HS-5 (cell line): ENCODE data around the gene ERCC2.
"Not testable (repeated sequence)": the region's sequence is repeated elsewhere in the genome, so short reads cannot be mapped to it uniquely, and the experiment has no call there.

Source experiments
- DNase-seq: peaks from one replicate; pipeline ENCODE4 v3.0.0-alpha.2; 2012; ENCODE audit warnings: low read depth

Gene ERCC2

GRCh38 chr19:45370410-45371204 is at the start of gene ERCC2:
ERCC2 (minus strand) TSS chr19:45370573; CDS start chr19:45370540, 33 bp downstream.
- peak; percentile 97 for DNase-seq

GRCh38 chr19:45419895-45420294 is 49.5 kb upstream of the ERCC2 start:
- DNase-seq = no peak

DNA sequence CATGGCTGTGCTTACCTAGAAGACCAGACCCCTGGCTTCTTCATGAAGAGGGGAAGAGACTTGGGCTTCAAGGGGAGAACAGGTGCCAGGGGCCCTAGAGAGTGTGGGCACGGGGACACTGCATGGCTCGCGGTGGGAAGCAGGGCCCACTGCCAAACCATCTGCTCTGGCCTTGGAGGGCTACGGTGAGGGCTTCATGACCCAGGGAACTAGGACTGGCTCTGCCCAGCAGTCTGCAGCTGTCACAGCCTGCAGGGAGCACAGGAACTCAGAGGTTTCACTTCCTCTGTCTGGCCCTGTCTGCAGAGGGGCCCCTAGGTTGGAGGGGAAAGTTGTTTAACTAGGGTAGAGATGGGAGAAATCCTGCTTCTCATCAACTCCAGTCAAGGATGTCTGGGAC is 49.0 kb upstream of the ERCC2 start:
- no peak for DNase-seq

DNA sequence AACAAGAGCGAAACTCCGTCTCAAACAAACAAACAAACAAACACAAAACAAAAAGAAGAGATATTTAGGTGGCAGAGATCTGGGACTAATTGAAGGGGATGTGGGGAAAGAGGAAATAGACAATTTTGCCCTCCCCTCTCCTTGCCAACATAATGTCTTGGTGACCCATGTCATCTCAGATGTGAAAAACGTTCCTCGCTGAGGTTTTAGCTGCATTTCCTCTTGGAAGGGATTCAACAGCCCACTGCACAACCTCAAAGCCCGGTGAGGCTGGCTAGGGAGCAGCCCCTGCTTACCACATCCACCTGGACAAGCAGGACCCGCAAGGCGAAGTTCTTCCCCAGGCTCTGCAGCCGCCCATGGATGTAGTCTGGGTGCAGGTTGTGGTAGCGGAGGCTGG is 48.4 kb upstream of the ERCC2 start:
- DNase-seq = no peak

- DNase-seq = no peak
Observed at GRCh38 chr19:45417151-45417550, 46.8 kb upstream of the ERCC2 start.

DNA sequence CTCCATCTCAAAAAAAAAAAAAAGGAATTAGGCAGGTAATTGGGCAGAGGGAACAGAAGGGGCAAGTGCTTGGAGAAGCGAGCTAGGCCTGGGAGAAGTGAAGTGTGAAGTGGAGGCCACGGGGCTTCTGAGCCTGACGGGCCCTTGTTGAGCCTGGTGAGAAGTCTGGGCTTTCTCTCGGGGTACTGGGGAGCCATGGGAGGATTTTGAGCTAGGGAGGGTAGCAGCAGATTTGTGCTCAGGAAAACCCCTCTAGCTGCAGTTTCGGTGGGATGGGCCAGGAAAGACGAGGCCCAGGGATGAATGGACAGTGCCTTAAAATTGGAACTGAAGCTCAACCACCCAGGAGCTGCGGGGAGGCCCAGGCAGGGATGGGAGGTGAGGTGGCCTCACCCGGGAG is 44.1 kb upstream of the ERCC2 start:
- no peak for DNase-seq

DNA sequence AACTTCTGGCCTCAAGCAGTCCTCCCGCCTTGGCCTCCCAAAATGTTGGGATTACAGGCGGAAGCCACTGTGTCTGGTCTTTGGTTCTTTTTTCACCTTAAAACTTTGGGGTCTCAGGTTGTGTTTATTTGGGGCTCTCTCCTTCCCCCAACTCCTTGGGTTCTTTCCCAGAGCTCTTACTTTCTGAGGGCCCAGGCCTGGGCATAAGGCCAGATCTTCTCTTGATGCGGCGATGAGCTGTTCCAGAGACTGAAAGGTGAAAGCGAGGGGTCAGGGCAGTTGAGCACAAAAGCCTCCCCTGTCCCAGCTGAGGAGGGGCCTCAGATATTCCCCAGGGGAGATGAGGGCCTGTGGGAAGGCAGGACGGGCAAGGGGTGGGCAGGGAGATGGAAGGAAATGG is 43.1 kb upstream of the ERCC2 start:
- no peak for DNase-seq

DNA sequence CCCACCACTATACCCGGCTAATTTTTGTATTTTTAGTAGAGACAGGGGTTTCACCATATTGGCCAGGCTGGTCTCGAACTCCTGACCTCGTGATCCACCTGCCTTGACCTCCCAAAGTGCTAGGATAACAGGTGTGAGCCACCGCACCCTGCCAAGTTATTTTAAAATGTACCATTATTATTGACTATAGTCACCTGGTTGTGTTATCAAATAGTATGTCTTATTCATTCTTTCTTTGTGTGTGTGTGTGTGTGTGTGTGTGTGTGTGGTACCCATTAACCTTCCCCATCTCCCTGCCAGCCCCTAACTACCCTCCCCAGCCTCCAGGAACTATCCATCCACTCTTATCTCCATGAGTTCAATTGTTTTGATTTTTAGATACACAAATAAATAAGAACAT is 40.0 kb upstream of the ERCC2 start:
- not testable (repeated sequence) for DNase-seq

GRCh38 chr19:45409557-45409920 is 39.2 kb upstream of the ERCC2 start:
- no peak for DNase-seq

DNA sequence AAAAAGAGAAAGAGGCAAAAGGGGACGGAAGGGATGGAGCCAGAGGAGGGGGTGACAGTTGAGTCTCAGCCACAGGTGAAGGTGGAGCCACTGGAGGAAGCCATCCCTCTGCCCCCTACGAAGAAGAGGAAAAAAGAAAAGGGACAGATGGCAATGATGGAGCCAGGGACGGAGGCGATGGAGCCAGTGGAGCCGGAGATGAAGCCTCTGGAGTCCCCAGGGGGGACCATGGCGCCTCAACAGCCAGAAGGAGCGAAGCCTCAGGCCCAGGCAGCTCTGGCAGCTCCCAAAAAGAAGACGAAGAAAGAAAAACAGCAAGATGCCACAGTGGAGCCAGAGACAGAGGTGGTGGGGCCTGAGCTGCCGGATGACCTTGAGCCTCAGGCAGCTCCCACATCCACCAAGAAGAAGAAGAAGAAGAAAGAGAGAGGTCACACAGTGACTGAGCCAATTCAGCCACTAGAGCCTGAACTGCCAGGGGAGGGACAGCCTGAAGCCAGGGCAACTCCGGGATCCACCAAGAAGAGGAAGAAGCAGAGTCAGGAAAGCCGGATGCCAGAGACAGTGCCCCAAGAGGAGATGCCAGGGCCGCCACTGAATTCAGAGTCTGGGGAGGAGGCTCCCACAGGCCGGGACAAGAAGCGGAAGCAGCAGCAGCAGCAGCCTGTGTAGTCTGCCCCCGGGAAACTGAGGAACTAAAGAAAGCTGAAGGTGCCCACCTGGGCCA is 38.6 kb upstream of the ERCC2 start:
- no peak for DNase-seq

GRCh38 chr19:45408121-45408520 is 37.7 kb upstream of the ERCC2 start:
- DNase-seq = no peak

- DNase-seq = not testable (repeated sequence)
Observed at GRCh38 chr19:45407585-45407984, 37.2 kb upstream of the ERCC2 start.

- no peak for DNase-seq
Observed at GRCh38 chr19:45407091-45407375, 36.7 kb upstream of the ERCC2 start.

DNA sequence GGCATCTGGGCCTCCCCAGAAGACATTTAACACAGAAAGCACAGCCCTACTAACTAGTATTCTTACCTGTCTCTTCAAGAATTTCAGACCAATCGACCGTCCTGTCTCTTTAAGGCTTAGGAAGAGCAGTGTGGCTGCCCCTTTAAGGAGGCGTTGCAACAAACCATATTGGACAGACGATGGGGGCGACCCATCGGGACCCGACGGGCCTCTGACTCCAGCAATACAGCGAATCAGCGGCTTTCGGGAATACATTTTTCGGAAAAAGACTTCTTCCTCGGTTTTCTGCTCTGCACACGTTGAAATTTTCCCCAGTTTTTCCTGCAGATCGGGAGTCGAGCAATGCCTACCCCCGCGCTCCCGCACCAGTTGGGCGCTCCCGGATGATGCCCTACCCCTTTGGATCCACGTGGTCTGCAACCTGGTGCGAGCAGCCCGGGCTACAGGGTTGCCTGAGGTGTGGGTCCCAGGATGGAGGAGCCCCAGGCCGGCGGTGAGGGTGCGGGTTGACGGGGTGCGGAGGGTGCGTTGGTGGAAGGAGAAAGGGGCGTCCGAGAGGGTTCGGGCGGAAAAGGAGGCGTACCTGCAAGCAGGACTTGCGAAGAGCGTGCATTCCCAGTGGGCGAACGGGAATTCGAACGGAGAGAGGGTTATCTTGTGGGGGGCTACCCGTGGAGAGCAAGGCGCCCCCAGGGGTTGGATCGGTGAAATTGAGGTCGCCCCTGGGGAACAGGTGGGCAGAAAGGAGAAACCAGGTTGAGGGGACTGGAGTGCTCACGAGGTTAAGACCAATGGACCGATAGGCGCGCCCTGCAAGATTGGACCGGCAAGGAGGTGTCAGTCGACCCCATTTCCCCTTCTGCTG is 36.1 kb upstream of the ERCC2 start, which contains the start of gene POLR1G:
Gene POLR1G (plus strand): TSS at position 419 of the 865 bp plus-strand sequence. CDS start 53 bp downstream, at position 472.
- no peak for DNase-seq

DNA sequence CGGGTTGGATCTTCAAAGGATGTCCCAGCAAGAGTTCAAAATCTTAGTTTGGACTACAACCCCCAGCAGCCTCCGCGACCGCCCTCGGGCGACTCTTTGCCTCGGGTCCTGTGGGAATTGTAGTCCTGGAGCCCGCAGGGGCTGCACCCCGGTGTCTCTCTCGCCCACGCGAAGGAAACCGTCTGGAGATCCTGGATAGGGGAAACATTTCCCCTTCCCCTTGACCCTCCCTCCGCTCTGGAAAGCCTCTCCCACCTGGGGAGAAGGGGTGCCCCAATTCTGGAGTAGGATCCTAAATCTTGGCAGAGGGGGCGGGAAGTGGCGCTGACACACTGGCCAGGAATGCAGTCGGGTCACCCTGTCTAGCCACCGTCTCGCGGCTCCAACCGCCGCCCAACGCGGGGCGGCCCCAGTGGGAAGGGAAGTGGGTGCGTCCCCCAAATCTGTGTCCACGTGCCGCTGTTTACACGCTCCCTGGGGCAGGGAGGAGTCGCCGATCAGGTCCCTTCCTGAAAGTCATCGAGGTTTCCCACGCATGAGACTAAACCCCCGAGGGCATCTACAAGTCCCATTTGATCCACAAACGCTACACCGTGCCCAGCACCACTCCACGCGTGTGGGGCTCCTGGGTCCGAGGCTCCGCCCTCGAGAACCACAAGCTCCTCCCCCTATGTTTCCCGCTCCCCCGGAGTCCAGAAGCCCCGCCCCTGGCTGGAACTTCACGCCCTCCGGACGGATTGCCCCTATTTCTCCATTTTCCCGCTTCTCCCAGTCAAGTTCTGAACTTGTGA is 35.3 kb upstream of the ERCC2 start:
- DNase-seq = peak; percentile 92

GRCh38 chr19:45404557-45405434 is 34.4 kb upstream of the ERCC2 start, which contains the start of gene PPP1R13L:
PPP1R13L (minus strand) TSS chr19:45405069; CDS start chr19:45398318, 6,751 bp downstream.
- peak; percentile 80 for DNase-seq

- DNase-seq = no peak
Observed at GRCh38 chr19:45403781-45404556, 33.6 kb upstream of the ERCC2 start.

DNA sequence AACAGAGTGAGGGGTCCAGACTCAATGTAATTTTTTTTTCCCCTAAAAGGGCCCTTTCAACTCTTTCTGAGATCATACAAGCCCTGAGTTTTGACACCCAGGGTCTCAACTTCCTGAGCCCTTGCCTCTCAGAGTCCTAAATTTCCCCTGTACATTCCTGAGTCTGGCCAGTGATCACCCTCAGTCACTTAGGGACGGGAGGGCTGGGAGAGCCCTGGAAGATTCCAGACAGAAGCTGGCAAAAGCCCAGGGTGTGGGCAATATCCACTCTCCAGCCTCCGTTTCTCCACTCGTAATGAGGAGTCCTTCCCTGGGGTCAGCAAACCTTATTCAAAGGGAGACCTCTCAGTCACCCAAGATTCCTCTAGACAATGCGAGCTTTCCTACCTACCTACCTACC is 32.9 kb upstream of the ERCC2 start:
- no peak for DNase-seq

DNA sequence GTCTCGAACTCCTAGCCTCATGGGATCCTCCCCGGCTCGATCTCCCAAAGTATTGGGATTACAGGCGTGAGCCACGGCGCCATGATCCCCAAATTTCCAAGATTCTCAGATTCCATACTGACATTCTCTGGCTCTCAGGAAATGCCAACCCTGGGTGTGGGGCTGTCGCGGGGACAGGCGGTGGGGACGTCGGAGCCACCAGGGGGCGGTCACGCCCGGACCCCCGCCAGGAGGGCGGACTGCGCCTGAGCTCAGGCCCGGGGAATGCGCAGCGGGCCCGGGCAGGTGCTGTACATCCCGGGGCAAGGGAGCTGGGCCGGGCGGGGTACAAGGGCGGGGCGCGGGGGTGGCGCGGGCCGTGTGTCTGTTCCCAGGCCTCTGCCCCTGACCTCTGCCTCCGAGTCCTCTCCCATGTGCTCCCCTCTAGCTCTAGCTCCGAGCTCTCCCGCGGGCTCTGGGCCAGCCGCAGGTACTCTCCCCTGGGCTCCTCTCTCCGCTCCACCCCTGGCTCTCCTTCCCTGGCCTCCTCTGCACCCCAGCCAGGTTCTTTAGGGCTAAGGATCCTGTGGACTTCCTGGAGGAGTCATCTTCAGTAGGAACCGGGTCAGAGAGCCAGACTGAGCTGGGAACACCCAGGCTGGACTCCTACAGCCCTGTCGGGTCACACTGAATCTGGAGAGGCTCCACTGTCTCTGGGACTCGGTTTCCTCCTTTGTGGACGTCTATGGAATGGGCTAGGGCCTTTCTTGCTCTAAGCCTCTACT is 32.1 kb upstream of the ERCC2 start:
- no peak for DNase-seq
